Activated CD4-positive, CD25-positive, alpha-beta regulatory T cell treated with anti-CD3 and anti-CD28 coated beads, Interleukin-2, amount 50 U/mL, for 24 hours (primary cell): ENCODE measurements around the gene TAF4.
"Not testable (repeated sequence)": the region's sequence is repeated elsewhere in the genome, so short reads cannot be mapped to it uniquely, and the experiment has no call there.

ENCODE experiments used
- ATAC-seq, 2 donors: fragments of 150-1000 bp; cut with Tn5 transposase; one replicate each; pipeline ENCODE4 v1.10.0; 2021; ENCODE audit warnings: mild to moderate bottlenecking in 1 of 2, moderate library complexity in 1 of 2

Gene TAF4

DNA sequence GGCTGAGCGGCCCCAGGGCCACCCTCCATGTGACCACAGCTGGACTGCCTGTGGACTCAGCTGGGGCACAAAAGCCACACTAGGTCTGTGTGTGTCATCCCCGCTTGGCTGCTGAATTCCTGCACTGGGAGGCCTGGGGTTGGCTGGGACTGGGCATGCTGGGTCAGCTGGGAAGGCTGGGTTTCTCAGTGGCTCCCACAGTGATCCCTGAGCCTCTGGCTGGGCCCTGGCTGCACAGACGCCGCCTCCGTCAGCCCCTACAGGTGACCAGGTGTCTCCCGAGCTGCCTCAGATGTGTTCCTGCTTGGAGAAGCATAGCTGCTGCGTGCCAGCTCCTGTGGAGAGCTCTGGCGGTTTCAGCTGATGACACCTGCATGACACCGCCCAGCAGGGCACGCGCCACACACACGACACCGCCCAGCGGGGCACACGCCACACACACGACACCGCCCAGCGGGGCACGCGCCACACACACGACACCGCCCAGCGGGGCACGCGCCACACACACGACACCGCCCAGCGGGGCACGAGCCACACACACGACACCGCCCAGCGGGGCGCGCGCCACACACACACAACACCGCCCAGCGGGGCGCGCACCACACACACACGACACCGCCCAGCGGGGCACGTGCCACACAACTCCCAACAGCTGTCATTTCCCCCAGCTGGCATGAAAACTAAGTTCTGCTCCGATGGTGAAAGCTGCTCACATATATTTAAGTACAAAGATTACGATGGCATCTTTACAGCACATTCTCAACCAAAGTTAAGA, 88.8 kb downstream of the TAF4 start:
- no peak for ATAC-seq

DNA sequence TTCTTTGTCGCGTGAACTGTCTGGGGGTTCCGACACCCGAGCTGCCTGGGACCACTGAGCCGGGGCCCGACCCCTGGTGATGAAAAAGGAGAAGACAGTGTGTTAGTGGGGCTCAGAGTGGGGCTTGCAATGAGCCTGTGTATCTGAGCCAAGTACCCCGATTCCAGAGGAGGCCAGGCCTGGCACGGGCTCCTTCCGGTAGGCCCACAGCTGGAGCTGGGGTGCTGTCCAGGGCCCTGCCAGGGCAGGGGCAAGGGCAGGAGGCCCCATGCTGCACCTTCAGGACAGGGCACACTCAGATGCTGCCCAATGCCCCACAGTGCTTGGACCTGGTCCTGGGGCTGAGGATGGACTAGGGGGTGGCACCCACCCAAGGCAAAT, 89.4 kb downstream of the TAF4 start:
- no peak for ATAC-seq

DNA sequence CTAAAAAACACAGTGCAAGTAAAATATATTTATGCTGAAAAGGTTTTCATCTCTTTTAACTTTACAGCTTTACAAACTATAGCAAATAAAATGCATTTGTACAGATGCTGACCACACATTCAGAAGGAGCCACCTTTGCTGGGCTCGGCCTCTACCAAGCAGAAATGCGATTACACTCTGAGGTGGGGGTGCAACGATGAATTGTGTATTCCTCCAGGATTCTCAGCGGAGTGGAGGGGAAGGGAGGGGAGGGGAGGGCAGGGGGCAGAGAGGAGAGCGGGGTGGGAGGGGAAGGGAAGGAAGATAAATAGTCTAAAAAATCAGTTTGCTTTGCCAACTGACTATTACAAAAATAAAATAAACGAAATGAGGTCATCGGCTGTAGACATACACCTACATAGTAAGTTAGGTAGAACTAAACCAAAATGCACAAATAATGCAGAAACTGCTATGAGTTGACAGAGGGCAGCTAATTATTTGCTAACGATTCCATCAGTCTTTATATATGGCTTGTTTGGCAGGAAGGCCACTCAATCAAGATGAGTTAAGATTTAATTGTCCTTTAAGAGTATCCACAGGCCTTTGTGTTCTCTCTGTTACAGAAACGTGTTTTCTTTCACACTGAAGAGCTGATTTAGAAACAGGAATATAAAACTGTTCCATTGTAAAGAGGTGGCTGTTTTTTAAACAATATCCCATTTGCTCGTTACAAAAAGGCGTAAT, 90.1 kb downstream of the TAF4 start:
- ATAC-seq, result no peak

DNA sequence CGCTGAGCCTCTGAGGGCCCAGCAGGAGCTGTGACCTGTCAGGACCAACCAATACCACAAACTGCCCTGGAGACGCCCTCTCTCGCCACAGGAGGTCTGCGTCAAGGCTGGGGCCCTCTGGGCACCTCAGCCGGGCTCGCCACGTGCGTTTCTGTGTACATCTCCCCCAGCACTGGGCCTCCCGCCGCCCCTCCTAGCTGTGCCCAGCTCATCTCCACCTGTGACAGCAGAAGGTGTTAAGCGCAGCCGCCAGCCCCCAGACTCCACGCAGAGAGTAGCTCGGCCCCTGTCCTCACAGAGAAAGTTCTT, 91.4 kb downstream of the TAF4 start:
- no peak for ATAC-seq

DNA sequence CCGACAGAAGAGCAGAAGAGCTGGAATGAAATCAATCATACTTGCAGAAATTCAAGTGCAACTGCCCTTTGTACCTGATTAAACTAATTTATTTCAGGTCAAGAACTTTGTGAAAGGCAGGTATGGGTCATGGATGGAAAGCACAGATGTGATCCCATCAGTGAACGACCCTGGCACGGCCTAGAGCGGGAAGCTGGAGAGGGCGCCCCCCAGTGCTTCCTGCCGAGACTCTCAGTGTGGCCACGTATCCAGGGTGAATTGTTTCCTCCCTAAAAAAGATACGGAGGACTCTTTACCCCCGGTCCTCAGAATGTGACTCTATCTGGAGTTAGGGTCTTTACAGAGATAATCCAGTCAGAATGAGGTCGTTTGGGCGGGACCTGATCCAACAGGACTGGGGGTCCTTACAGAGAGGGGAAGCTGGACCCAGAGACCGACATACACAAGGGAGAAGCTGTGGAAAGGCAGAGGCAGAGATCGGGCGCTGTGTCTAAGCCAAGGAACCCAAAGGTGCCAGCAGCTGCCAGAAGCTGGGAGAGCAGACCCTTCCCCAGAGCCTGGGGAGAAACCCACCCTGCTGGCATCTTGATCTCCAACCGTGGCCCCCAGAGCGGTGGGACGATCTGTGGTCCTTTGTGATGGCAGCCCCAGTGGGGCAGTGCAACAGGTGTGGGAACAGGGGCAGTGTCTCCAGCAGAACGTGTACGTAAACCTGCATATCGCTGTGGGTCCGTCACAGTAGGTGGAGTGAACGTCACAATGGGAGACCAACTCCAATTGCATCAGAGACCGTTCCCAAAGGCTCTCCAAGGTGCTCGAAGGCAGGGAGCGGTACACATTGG, 91.9 kb downstream of the TAF4 start:
- ATAC-seq, result no peak

DNA sequence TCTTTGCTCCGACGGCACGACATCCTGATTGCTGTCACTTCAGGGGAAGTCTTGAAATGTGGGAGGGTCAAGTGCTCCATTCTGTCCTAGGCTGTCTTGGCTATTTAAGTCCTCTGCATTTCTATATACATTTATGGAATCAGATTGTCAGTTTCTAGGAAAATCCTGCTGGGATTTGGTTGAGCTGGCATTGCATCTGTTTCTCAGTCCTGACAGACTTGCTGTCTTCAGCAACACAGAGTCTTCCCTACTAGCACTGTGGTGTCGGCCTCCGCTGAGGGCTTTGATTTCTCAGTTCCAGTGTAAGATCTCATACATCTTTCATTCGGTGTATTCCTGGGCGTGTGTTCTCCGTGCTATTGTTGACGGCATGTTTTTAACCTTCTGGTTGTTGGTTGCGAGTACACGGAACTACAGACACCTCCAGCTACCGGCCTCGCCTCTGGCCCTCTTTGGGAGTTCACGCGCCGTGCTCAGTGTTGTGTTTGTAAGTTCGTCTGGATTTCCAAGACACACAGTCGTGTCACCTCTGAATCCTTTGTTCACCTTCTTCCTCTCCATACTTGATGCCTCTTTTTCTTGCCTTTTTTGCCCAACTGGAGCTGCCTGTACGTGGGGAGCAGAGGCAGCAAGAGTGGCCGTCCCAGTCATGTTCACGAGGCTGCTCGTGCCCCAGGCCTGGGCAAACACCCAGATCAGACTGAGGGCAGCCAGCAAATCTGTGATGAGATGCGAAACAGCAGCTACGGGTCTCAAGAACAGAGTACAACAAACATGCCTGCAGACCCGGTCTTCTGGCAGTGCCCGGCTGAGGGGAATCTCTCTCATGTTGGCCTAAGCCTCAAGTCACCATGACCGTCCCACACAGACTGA, 92.8 kb downstream of the TAF4 start:
- ATAC-seq, result no peak

DNA sequence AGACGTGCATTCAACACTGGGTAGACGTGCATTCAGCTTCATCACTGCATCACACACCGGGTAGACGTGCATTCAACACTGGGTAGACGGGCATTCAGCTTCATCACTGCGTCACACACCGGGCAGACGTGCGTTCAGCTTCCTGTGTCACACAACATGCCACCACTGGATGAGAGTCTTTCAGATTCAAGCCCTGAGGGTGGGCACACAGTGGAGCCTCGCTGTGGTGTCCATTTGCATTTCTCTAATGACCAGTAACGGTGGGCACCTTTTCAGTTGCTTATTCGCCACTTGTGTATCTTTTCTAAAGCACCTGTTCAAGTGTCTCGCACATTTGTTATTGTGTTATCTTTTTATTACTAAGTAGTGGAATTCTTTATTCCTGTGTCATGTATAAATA, 94.1 kb downstream of the TAF4 start:
- not testable (repeated sequence) for ATAC-seq

DNA sequence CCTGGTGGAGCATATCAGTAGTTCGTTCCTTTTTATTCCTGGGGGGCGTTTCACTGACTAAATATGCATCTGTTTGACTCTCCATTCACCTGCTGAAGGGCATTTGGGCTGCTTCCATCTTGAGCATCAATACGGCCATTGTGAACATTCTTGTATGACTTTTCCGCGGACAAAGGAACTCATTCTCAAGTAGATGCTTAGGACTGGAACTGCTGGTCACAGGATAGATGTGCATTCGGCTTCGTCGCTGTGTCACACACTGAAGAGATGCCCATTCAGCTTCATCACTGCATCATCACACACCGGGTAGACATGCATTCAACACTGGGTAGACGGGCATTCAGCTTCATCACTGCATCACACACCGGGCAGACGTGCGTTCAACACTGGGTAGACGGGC, 95.3 kb downstream of the TAF4 start:
- no peak for ATAC-seq

DNA sequence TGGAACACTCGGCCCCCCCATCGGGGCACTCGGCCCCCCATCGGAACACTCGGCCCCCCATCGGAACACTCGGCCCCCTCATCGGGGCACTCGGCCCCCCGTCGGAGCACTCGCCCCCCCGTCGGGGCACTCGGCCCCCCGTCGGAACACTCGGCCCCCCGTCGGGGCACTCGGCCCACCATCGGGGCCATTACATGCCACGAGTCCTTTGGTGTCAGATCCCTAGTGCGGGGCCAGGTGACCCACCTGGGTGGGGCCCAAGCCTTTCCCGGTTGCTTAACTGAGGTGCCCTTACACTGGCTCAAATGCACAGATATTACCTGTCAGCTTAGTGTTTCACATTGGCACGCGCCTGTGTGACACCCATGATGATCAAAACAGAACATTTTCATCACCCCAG, 95.9 kb downstream of the TAF4 start:
- ATAC-seq, result no peak

DNA sequence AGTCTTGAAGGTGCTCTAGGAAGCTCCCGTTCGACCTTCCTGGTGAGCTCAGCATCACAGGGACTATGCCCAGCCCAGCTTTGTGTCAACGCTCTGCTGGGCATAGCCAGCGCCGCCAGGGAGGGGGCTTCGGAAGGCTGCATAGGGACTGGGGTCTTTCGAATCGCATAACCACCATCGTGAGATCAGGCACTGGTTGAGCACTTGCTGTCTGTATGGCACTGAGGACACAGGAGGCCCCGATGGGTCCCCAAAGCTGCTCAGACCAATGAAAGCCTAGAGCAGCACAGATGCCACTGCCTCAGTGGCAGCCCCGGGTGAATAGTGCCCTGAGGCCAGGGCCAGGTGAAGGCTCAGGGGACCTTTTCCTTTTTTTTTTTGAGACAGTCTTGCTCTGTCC, 96.7 kb downstream of the TAF4 start:
- ATAC-seq, result no peak

DNA sequence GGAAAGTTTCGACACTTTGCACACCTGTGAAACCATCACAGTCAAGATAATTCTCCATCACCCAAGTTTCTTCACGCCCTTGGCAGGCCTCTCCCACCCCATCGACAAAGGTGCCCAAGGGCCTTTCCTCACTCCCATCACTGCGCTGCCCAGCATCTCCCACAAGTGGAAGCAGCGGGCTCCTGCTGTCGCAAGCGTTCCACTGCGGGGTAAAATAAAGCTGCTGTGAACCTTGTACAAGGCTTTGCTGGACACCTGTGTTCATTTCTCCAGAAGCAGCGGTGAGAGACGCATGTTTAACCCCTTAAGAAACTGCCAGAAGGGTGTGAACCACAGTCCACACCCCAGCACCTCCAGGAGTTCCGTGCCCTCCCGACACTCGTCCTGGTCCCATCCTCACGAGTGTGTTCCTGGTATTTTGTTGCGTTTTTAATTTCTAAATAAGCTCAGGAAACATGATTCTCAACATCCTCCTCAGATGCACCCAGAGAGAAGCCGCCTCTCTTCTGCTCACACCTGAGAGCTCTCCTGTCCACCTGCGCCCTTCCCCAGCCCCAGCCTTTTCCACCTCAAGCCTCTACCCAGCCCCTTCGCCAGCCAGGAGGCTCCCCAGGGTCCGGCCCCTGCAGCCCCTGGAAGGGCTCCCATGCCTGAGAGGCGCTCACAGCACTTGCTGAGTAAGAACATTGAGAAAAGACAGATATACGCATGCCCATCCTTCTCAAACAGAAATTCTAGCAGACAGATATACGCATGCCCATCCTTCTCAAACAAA, 97.5 kb downstream of the TAF4 start:
- ATAC-seq, result no peak

DNA sequence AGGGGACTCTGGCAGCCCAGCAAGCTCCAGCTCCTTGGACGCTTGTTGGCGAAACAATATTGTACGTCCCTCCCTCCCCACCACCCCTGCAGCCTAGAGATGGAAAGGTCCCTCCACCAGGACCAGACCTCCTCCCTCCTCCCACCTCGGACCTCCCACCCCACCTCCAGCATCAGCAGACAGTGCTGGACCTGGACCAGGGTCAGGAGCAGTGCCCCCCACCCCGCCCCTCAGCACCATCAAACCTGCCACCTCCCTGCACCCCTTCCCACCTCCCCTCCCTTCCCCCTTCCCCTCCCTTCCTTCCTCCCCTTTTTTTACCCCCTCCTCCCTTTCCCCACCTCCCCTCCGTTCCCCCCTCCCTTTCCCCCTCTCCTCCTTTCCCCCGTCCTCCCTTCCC, 98.4 kb downstream of the TAF4 start:
- no peak for ATAC-seq

DNA sequence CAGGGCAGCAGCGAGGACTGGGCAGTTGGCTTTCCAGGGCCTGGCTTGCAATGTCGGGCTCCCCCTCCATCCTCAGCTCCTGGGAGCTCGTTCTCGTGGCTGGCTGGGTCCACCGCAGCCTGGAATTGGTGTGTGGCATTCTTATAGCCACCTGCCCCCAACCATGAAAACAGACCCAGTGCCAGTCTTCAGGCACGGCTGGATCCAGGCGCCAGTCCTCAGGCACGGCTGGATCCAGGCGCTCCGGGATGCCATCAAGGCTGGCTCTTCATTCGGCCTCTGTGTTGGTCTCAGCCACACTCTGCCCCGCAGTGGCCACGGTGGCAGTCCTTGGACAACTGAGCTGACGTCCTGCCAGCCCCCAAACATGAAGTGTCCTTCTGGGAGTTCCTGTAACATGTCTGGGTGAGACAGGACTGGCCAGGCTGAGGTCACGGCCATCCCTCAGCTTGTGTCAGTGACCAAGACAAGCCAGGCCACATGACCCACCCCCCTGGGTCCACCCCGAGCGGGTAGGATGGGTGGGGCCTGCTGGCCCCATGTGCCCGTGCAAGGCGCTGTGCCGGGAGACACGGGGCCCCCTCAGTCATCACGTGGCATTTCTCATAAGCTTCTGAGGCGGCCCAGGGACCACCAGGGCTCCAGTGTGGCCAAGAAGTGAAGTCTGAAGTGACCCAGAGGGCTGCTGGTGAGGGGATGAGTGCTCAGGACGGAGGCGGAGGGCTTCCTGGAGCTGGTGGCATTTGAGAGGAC, 99.0 kb downstream of the TAF4 start:
- no peak for ATAC-seq

DNA sequence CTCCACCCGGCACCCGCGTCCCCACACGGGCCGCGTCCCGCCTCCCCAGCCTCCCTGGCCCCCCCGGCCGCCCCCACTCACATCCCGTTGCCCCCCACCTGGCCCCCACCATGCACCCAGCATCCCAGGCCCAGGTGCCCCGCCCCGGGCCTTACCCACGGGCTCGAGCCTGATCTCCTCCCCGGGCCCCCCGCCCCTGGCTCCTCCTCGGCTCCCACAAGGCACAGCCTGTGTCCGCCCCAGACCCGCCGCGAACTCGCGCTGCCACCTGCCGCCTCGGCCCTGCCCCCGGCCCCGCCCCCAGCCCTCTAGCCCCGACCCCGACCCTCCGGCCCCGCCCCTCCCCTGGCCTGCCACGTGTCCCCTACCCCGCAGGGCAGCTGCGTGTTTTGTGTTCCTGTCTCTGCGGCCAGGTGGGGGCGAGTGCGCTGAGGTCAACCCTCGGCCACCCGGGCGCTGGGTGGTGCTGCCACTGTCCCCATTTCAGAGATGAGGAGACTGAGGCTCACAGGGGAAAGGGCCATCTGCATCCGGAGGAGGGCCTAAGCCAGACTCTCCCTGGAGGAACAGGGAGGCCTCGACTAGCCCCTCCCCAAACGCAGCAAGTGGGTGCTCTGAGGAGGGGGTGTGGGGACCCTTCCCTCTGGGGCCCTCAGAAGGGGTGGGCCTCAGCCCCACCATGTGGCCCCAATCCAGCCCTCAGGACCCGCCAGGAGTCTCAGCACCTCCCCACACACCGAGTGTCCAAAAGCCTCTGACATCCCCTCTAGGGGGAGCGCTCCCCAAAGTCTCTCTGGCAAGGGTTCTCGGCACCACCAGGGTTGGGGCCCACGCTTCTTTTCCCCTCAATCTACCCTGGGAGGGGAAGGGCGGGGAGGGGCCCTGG, 99.8 kb downstream of the TAF4 start:
- no peak for ATAC-seq

DNA sequence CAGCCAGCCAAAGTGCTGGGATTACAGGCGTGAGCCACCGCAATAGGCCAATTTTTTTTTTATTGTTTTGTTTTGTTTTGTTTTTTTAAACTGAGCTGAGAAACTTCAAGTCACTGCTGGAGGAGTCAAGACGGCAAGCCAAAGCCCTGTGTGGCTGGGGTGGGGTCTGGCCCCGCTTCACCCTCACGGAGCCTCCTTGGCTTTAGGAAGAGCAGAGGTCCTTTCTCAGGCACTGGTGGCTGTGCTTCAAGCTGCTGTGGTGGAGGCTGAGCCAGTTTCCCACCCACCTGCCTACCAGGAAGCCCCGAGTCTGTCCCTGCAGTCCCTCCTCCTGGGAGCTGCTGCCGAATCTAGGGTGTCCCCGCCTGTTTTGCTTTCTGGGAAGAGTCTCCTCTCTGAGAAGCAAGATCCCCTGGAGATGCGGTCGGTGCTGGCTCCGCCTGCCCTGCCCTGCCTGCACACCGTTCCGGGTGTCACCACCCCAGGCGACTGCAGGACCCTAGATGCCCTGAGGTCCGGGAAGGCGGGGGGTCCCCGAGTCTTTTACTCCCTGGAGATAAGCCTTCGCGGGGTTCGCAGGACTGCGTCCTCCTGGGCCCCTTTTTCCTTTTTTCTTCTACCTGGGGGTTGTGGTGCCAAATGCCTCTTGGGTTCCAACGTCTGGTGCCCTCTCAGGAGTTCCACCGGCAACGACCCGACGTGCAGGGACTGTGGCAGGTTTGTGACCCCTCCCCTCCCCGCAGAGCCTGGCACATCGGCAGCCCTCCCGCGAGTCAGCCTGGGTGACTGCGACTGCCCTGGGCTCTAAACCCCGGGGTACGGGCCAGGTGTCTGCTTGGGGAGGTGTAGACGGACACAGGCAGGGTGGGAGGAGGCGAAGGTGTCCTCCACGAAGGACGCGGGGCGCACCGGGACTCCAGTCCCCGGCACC, 100.7 kb downstream of the TAF4 start:
- ATAC-seq, result no peak

DNA sequence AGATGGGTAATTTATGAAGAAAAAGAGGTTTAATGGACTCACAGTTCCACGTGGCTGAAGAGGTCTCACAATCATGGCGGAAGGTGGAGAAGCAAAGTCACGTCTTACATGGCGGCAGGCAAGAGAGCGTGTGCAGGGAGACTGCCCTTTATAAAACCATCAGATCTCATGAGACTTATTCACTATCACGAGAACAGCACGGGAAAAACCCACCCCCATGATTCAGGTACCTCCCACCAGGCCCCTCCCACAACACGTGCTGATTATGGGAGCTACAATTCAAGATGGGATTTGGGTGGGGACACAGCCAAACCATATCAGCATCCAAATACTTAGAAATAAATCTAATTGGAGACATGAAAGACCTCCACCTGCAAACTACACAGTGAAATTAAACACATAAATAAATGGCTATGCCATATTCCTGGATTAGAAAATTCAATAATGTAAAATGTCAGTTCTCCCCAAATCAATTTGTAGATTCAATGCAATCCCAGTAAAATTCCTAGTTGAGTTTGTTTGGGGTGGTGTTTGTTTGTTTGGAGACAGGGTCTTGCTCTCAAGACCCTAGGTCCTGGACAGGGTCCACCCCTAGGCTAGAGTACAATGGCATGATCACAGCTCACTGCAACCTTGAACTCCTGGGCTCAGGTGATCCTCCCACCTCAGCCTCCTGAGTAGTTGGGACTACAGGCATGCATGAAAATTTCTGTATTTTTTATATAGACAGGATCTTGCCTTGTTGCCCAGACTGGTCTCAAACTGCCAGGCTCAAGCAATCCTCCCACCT, 101.6 kb downstream of the TAF4 start:
- ATAC-seq, result no peak

DNA sequence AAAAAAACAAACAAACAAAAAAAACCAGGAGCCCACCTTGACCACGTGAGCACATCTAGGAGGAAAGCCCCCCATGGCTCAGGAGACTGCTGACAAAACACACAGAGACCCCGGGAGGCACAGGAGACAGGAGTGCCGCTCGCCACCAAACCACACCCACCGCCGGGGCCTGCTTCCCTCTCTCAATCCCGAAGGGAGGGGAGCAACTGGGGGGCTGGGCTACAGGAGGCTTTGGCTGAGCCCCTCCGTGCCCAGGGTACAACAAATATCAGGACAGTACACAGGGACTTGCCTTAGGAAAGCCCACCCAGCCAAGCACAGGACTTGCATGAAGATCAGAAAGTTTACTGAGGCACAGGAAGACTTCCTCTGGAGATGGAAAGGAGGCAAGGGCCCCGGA, 102.5 kb downstream of the TAF4 start:
- ATAC-seq, result no peak

DNA sequence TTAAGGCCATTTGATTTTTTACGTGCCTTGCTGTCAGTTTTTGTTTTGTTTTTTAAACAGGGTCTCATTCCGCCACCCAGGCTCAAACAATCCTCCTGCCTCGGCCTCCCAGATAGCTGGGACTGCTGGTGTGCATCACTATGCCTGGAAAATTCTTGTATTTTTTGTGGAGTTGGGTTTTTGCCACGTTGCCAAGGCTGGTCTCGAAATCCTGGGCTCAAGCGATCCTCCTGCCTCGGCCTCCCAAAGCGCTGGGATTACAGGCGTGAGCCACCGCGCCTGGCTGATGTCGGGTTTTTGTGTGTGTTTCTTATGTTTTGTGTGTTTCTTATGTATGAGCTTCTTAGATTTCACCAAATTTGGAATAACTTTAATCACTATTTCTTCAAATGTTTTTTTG, 104.8 kb downstream of the TAF4 start:
- no peak for ATAC-seq
